Ovary (tissue), 9 donors: ENCODE data around the gene SERPINI1. TPM values are rescaled to one million over a fixed set of nuclear protein-coding genes. Genes with fewer than 3 reads are reported as not detected.
A peak's percentile ranks its signal among the peaks of the same experiment; 100 is the strongest.

Experiments used
- DNase-seq, 5 donors: peaks; one replicate each; pipeline ENCODE4 v3.0.0-alpha.2; 2019 to 2020
- H3K27ac ChIP-seq, 2 donors: fragments of 200-600 bp; one replicate each; pipeline versions ENCODE4 v1.5.1 to v1.8.0; 2019 to 2022
- H3K27me3 ChIP-seq: fragments of 200-600 bp; one replicate; pipeline ENCODE4 v1.8.0; 2022
- H3K36me3 ChIP-seq: fragments of 200-600 bp; sonication (generic); one replicate; pipeline ENCODE4 v1.5.1; 2019
- H3K4me1 ChIP-seq: one replicate; pipeline ENCODE4 v1.8.1; 2013; ENCODE audit warnings: mild to moderate bottlenecking, moderate library complexity; ENCODE audit not compliant: insufficient read depth
- H3K4me3 ChIP-seq: fragments of 200-600 bp; sonication (generic); one replicate; pipeline ENCODE4 v1.5.1; 2017
- H3K9me3 ChIP-seq, 2 donors: fragments of 200-600 bp in 1 of 2; sonication (generic) in 1 of 2; one replicate each; pipeline versions ENCODE4 v1.5.1 to v1.8.1; 2013 to 2019; ENCODE audit warnings: mild to moderate bottlenecking in 1 of 2, moderate library complexity in 1 of 2
- EP300 ChIP-seq: sonication (generic); formaldehyde crosslinking; IDR thresholded peaks from one replicate; pipeline ENCODE4 v1.6.1; 2017; ENCODE audit warnings: antibody characterized with exemption
- POLR2A ChIP-seq: fragments of 450-650 bp; IDR thresholded peaks from one replicate; pipeline ENCODE4 v1.6.1; 2017; ENCODE audit warnings: antibody characterized with exemption, mild to moderate bottlenecking, moderate library complexity
- WGBS, 3 donors: extraction: QIAGEN DNeasy Blood & Tissue Kit in 1 of 3; methylation state at CpG; one replicate each; pipeline versions ENCODE4 v1.1.5 to v1.1.7; 2013 to 2017; 5-methylcytosine and 5-hydroxymethylcytosine counted together
- intact Hi-C, 4 donors: fragments of 100-400 bp; cut with DNase I; formaldehyde crosslinking; loops; one replicate each; pipeline versions ENCODE4 v1.11.0 to v1.15.1; 2022 to 2023
- polyA plus RNA-seq, 2 donors: library from polyadenylated mRNA; stranded (reverse); fragments of 200-250 nt in 1 of 2; fragments of 350-450 nt in 1 of 2; fragmentation: Illumina TruSeq in 1 of 2; extraction: RNeasy Lipid Tissue Mini Kit (QIAGEN cat#74804) in 1 of 2; gene quantifications; one replicate each; pipeline ENCODE4 v1.2.3, GENCODE V29; 2013 to 2014
- total RNA-seq, 7 donors: library from RNA; depleted of rRNA in 2 of 7; stranded (reverse); fragments of >200 nt in 2 of 7; fragmentation: NEBNext Ultra II Directional in 3 of 7; extraction: Animal tissue kit (Norgen Biotek cat#: 25700) in 3 of 7; gene quantifications; one replicate each; pipeline versions ENCODE4 v1.1.0 to v1.2.4, GENCODE V29; 2016 to 2023
- TF ChIP-seq, protein P1 (sequence below), 3 donors: fragments of 450-650 bp in 2 of 3; fragments of 200-600 bp in 1 of 3; IDR thresholded peaks; one replicate each; pipeline versions ENCODE4 v1.5.1 to v1.8.0; 2016 to 2022; ENCODE audit warnings: antibody characterized with exemption in 3 of 3, mild to moderate bottlenecking in 1 of 3
- donor health status: DM: no; HTN: no; CAD: no; lungs with moderate emphysema.
- donor health status: DM: no; HTN: no; CAD: no.
- donor health status: Bipolar disorder and iron deficiency.
- donor health status: DM: yes; HTN: yes; CAD: no.
- donor health status: DM: no; HTN: no; CAD: no.
- donor health status: DM: yes; HTN: yes; CAD: no.

The SERPINI1 gene
- total and polyA plus RNA-seq, 9 donors: 1.8 to 11.6 (median 5.0) TPM

DNA sequence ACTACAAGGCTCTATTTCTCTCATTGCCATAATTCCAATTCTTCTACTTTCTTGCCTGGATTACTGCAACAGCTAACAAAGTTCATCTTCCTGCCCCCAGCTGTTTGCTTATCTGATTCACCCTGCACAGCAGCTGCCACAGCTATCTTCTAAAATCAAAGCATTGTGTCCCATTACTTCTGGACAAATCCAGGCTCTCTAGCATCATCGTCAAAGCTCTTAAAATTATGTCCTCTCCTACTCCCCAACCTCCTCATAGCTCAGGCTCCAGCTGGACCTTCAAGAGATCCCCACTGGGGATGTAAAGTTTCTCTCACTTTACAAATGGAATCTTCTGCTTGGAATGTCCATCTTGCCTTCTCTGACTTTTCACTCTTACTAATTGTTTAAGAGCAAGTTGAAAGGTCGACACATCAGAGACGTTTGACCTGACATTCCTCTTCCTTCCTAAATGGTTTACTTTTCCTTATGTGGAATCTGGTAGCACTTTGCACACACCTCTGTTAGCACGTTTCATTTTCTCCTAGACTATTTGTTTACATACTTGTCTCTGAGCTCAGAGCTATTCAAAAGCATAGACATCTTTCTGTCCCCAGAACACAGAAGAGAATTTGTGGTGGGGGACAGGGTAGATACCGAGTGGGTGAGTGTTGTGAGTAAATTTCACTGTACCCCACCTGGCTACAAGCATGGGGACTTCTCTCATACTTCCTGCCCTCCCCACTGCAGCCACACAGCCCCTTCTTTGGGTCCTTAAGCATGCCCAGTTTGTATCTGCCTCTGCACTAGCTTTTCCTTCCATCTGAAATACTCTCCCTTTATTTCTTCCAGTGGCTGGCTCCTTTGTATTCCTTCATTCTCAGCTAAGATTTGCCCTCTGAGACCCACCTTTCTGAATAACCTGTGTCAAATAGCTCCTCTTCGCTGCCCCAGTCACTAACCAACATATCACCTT, 77.9 kb downstream of the SERPINI1 start:
- peaks cover 6% of the 10 kb centered on the region for H3K4me1 ChIP-seq
- intact Hi-C loops: no loop called here
- 49 to 58% (median 56%) methylated on average over 6 of the region's 6 CpGs for WGBS, 3 donors
- no peaks in the 10 kb centered on the region for H3K9me3 ChIP-seq
- H3K4me3 ChIP-seq: no peak overlapping the region
- no peak overlapping the region for H3K27ac ChIP-seq
- DNase-seq: no peak
- TF ChIP-seq EP300 (no peak), POLR2A (no peak)
- TF ChIP-seq, protein P1, sequence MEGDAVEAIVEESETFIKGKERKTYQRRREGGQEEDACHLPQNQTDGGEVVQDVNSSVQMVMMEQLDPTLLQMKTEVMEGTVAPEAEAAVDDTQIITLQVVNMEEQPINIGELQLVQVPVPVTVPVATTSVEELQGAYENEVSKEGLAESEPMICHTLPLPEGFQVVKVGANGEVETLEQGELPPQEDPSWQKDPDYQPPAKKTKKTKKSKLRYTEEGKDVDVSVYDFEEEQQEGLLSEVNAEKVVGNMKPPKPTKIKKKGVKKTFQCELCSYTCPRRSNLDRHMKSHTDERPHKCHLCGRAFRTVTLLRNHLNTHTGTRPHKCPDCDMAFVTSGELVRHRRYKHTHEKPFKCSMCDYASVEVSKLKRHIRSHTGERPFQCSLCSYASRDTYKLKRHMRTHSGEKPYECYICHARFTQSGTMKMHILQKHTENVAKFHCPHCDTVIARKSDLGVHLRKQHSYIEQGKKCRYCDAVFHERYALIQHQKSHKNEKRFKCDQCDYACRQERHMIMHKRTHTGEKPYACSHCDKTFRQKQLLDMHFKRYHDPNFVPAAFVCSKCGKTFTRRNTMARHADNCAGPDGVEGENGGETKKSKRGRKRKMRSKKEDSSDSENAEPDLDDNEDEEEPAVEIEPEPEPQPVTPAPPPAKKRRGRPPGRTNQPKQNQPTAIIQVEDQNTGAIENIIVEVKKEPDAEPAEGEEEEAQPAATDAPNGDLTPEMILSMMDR (IDR thresholded peaks at IDR 0.05): no peak
- no peaks in the 10 kb centered on the region for H3K27me3 ChIP-seq
- no peaks in the 10 kb centered on the region for H3K36me3 ChIP-seq

DNA sequence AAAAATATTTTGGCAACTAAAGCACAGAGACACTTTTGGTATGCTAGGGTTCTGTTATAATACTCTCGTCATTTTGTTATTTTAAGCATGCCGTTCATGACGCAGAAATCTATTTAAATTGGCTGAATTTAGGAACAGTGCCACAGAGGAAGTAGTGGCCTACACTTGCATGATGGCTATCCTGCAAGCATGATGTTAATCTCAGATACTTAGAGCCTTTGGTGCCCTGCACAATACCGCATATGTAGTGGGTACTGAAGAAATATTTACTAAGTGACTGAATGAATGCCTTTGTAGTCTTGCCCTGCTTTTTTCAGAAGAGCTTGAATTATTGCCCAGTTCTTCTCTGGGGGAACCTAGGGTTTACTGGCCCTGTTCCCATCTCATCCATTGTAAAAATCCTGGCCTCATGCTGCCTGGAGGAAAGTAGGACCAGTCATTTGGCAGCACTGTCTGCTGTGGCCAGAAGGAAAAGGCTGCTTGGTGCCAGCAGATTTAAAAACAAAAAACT, 79.0 kb downstream of the SERPINI1 start:
- Histone ChIP-seq H3K9me3 (no peaks in the 10 kb centered on the region), H3K27ac (no peak overlapping the region), H3K4me1 (peaks cover 6% of the 10 kb centered on the region), H3K4me3 (no peak overlapping the region), H3K27me3 (no peaks in the 10 kb centered on the region), H3K36me3 (no peaks in the 10 kb centered on the region)
- TF ChIP-seq, protein P1 (IDR thresholded peaks at IDR 0.05): no peak
- TF ChIP-seq POLR2A (no peak), EP300 (no peak)
- intact Hi-C loops: no loop called here
- 20 to 31% (median 21%) methylated on average over 4 of the region's 4 CpGs for WGBS, 3 donors
- DNase-seq: no peak

DNA sequence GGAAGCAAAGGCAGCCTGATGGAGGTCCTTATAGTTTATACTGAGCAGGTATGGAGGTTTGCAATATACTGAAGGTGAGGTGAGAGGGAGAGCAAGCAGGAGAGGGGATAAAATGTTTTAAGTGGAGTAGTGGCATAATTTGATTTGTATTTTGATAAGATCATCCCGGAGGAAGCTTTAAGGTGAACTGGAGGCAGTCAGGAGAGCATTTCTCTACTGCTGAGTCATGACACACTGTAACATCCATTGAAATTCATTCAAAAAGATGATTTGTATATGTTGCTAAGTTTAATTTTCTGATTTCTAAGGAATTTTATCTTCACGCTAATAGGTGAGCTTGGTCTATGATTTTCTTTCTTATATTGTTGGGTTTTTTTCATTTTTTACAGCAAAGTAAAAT, 81.4 kb downstream of the SERPINI1 start:
- intact Hi-C loops: no loop called here
- no peaks in the 10 kb centered on the region for H3K36me3 ChIP-seq
- no peak overlapping the region for H3K27ac ChIP-seq
- no peak overlapping the region for H3K4me3 ChIP-seq
- no peaks in the 10 kb centered on the region for H3K9me3 ChIP-seq
- no peak for TF ChIP-seq POLR2A
- no peak for TF ChIP-seq EP300
- TF ChIP-seq, protein P1 (IDR thresholded peaks at IDR 0.05): no peak
- H3K4me1 ChIP-seq: peaks cover 6% of the 10 kb centered on the region
- DNase-seq: no peak
- whole genome bisulfite sequencing, 3 donors: 88 to 94% (median 93%) methylated on average over 2 of the region's 2 CpGs
- H3K27me3 ChIP-seq: no peaks in the 10 kb centered on the region

DNA sequence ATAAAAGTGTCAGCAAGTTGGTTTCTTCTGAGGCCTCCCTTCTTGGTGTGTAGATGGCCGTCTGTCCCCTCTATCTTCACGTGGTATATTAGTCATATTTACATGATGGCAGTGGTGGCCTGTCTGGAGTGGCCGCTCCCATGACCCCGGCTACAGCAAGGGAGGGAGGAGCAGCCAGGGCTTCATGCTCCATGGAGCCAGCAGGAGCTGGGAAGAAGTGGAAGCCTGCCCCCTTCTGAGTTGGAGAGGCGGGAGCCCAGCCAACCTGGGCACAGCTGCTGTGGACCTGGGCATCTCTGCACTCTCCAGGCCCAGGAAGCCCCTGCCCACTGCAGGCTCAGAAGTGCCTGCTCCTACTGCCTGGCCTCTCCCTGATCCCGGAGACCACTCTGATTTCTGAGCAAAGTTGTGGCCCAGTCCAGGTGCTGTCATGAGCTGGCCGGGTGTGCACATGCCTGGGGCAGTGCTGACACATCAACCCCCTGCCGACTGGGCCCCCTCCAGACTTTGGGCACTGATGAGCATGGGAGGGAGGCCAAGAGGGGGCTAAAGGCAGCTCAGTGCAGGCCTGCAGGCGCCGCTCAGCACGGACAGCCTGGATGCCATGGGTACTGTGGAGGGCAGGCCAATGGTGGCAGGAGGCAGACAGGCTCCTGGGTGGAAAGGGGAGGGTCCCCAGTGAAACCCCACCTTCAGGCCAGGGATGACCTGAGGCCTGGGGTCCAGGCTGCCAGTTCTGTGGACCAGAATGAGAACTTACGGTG, 84.8 kb downstream of the SERPINI1 start:
- H3K27ac ChIP-seq: no peak overlapping the region
- H3K4me1 ChIP-seq: no peaks in the 10 kb centered on the region
- DNase-seq: peak in 1 of 5 donors; percentile 12
- intact Hi-C loops: no loop called here
- no peak overlapping the region for H3K4me3 ChIP-seq
- no peaks in the 10 kb centered on the region for H3K9me3 ChIP-seq
- H3K27me3 ChIP-seq: no peaks in the 10 kb centered on the region
- WGBS, 3 donors: 86 to 92% (median 88%) methylated on average over 12 of the region's 12 CpGs
- TF ChIP-seq, protein P1 (IDR thresholded peaks at IDR 0.05): no peak
- TF ChIP-seq EP300: no peak
- no peak for TF ChIP-seq POLR2A
- H3K36me3 ChIP-seq: no peaks in the 10 kb centered on the region
